ENCODE measurements around the gene COQ7.

The COQ7 gene

GRCh38 chr16:19067349-19068236 lies at the start of gene COQ7:
COQ7 (plus strand) TSS chr16:19067614; CDS start chr16:19067665, 51 bp downstream.
- DNase-seq (ENCODE audit: low read depth) = peak; percentile 98

- no peak for DNase-seq (ENCODE audit: low read depth)
These were observed 46.7 kb upstream of the COQ7 start for GRCh38 chr16:19020689-19021088.

GRCh38 chr16:19021747-19022146 lies 45.7 kb upstream of the COQ7 start:
- no peak for DNase-seq (ENCODE audit: low read depth)

GRCh38 chr16:19027416-19027815 lies 40.0 kb upstream of the COQ7 start:
- DNase-seq (ENCODE audit: low read depth) = no peak

GRCh38 chr16:19029980-19030379 lies 37.4 kb upstream of the COQ7 start:
- no peak for DNase-seq (ENCODE audit: low read depth)

- no peak for DNase-seq (ENCODE audit: low read depth)
These were observed 35.7 kb upstream of the COQ7 start for GRCh38 chr16:19031738-19032137.

- DNase-seq (ENCODE audit: low read depth) = no peak
These were observed 33.7 kb upstream of the COQ7 start for GRCh38 chr16:19033761-19034160.

GRCh38 chr16:19040400-19040799 lies 27.0 kb upstream of the COQ7 start:
- DNase-seq (ENCODE audit: low read depth) = no peak

GRCh38 chr16:19044769-19045168 lies 22.6 kb upstream of the COQ7 start:
- DNase-seq (ENCODE audit: low read depth) = no peak

- no peak for DNase-seq (ENCODE audit: low read depth)
These were observed 21.4 kb upstream of the COQ7 start for GRCh38 chr16:19046062-19046461.

GRCh38 chr16:19062706-19063105 lies 4.7 kb upstream of the COQ7 start:
- no peak for DNase-seq (ENCODE audit: low read depth)

GRCh38 chr16:19066988-19067348 lies 446 bp upstream of the COQ7 start:
- no peak for DNase-seq (ENCODE audit: low read depth)

- no peak for DNase-seq (ENCODE audit: low read depth)
These were observed 912 bp downstream of the COQ7 start for GRCh38 chr16:19068237-19068815.

- no peak for DNase-seq (ENCODE audit: low read depth)
These were observed 4.7 kb downstream of the COQ7 start for GRCh38 chr16:19071811-19072777.

GRCh38 chr16:19073344-19073743 lies 5.9 kb downstream of the COQ7 start:
- DNase-seq (ENCODE audit: low read depth) = no peak

- DNase-seq (ENCODE audit: low read depth) = no peak
These were observed 6.4 kb downstream of the COQ7 start for GRCh38 chr16:19073863-19074262.

GRCh38 chr16:19075511-19075910 lies 8.1 kb downstream of the COQ7 start:
- DNase-seq (ENCODE audit: low read depth) = no peak

- no peak for DNase-seq (ENCODE audit: low read depth)
These were observed 10.5 kb downstream of the COQ7 start for GRCh38 chr16:19077879-19078278.

GRCh38 chr16:19083670-19084069 lies 16.3 kb downstream of the COQ7 start:
- DNase-seq (ENCODE audit: low read depth) = no peak

- DNase-seq (ENCODE audit: low read depth) = no peak
These were observed 16.7 kb downstream of the COQ7 start for GRCh38 chr16:19084139-19084538.

- DNase-seq (ENCODE audit: low read depth) = no peak
These were observed 17.5 kb downstream of the COQ7 start for GRCh38 chr16:19084879-19085278.

- DNase-seq (ENCODE audit: low read depth) = no peak
These were observed 18.3 kb downstream of the COQ7 start for GRCh38 chr16:19085679-19086200.
